Measurements from ENCODE around the gene SLC7A14. TPM values are rescaled to one million over a fixed set of nuclear protein-coding genes. Genes with fewer than 3 reads are reported as not detected.

The SLC7A14 gene
- total RNA-seq, 4 donors from 2014 or later = 0.44 TPM; not detected in 3

- no peak for DNase-seq (ENCODE audit: low spot score in 2 of 2)
- no peak overlapping the region for H3K4me3 ChIP-seq
- H3K9me3 ChIP-seq = no peaks in the 10 kb centered on the region
- TF ChIP-seq, protein P1, sequence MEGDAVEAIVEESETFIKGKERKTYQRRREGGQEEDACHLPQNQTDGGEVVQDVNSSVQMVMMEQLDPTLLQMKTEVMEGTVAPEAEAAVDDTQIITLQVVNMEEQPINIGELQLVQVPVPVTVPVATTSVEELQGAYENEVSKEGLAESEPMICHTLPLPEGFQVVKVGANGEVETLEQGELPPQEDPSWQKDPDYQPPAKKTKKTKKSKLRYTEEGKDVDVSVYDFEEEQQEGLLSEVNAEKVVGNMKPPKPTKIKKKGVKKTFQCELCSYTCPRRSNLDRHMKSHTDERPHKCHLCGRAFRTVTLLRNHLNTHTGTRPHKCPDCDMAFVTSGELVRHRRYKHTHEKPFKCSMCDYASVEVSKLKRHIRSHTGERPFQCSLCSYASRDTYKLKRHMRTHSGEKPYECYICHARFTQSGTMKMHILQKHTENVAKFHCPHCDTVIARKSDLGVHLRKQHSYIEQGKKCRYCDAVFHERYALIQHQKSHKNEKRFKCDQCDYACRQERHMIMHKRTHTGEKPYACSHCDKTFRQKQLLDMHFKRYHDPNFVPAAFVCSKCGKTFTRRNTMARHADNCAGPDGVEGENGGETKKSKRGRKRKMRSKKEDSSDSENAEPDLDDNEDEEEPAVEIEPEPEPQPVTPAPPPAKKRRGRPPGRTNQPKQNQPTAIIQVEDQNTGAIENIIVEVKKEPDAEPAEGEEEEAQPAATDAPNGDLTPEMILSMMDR (IDR thresholded peaks at IDR 0.05) = no peak
- TF ChIP-seq EP300 (IDR thresholded peaks at IDR 0.05) (no peak), POLR2A (IDR thresholded peaks at IDR 0.05) (no peak)
- H3K4me1 ChIP-seq = no peaks in the 10 kb centered on the region
- H3K27me3 ChIP-seq = no peaks in the 10 kb centered on the region
- 90 to 92% methylated on average over 7 of the region's 7 CpGs for WGBS, 2 donors
- no peaks in the 10 kb centered on the region for H3K36me3 ChIP-seq
- no peak overlapping the region for H3K27ac ChIP-seq
Measured at GRCh38 chr3:170631755-170632488, 46.0 kb upstream of the SLC7A14 start.

DNA sequence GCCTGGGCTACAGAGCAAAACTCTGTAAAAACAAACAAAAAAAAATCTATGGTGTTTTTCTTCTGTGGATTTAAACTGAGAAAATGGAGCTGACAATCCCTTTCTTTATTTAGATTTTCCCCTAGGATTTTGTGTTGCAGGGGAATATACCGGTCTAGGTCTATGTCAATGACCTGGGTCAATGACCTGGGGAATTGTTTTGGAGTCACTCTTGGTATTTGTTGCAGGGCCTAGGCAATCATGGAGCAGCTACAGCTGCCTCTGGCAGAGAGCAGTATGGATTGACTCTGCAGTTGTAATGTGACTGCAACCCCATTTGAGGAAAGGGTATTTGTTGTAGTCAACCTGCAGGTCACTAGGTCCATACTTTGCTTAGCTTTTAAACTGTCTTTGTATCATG, 37.6 kb upstream of the SLC7A14 start:
- Histone ChIP-seq H3K27ac (no peak overlapping the region), H3K36me3 (no peaks in the 10 kb centered on the region), H3K4me3 (no peak overlapping the region), H3K27me3 (no peaks in the 10 kb centered on the region), H3K9me3 (peaks cover 0 to 6% (median 0%) of the 10 kb centered on the region in 4 donors), H3K4me1 (peaks cover 0 to 14% (median 0%) of the 10 kb centered on the region in 4 donors)
- WGBS, 2 donors = 0 to 13% methylated on average over 1 of the region's 1 CpG
- no peak for TF ChIP-seq EP300 (IDR thresholded peaks at IDR 0.05)
- TF ChIP-seq, protein P1 (IDR thresholded peaks at IDR 0.05) = no peak
- TF ChIP-seq POLR2A (IDR thresholded peaks at IDR 0.05) = no peak
- DNase-seq (ENCODE audit: low spot score in 2 of 2) = no peak

DNA sequence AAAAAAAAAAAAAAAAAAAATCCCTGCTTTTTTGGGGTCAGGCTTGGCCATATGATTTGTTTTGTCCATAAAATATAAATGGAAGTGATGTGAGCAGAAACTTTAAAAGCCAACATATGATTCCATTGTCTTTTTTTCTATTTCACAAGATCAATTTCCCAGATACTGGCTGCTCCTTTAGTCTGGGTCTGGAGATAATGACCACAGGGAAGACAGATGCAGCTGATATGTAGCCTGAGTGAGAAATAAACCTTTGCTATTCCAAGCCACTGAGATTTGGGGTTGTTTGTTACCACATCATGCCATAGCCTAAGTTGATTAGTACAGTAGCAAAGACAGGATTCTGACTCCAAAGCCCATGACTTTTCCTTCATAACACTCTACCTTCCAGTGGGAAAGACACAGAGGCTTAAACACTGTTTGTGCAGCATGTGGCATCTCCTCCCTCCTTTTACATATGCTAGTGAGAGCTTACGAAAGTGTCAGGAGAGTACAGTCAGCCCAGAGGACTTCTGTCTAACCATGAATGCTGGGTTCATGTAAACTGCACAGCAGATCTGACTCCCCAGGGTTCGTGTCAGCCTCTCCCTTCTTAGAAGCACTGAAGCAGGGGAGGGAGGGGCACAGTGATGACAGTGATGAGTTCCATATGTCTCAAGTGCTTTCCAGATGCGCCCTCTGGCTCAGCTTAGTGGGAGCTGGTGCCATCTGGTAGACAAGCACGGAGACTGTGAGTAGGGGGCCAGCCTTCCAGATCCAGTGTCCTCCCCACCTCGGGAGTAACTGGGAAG, 36.7 kb upstream of the SLC7A14 start:
- Histone ChIP-seq H3K4me1 (peaks cover 0 to 14% (median 0%) of the 10 kb centered on the region in 4 donors), H3K9me3 (peaks cover 0 to 6% (median 0%) of the 10 kb centered on the region in 4 donors), H3K27ac (no peak overlapping the region), H3K4me3 (no peak overlapping the region), H3K27me3 (no peaks in the 10 kb centered on the region), H3K36me3 (no peaks in the 10 kb centered on the region)
- no peak for TF ChIP-seq POLR2A (IDR thresholded peaks at IDR 0.05)
- TF ChIP-seq, protein P1 (IDR thresholded peaks at IDR 0.05) = no peak
- no peak for TF ChIP-seq EP300 (IDR thresholded peaks at IDR 0.05)
- WGBS, 2 donors = 26 to 51% methylated on average over 5 of the region's 5 CpGs
- DNase-seq (ENCODE audit: low spot score in 2 of 2) = peak in 1 of 2 donors; percentile 18

GRCh38 chr3:170621256-170621655, 35.4 kb upstream of the SLC7A14 start:
- peaks cover 0 to 12% (median 0%) of the 10 kb centered on the region in 4 donors for H3K9me3 ChIP-seq
- H3K27ac ChIP-seq = no peak overlapping the region
- peaks cover 0 to 14% (median 0%) of the 10 kb centered on the region in 4 donors for H3K4me1 ChIP-seq
- H3K4me3 ChIP-seq = no peak overlapping the region
- WGBS, 2 donors = 68 to 88% methylated on average over 3 to 5 of the region's 5 CpGs
- no peak for DNase-seq (ENCODE audit: low spot score in 2 of 2)
- no peaks in the 10 kb centered on the region for H3K27me3 ChIP-seq
- no peaks in the 10 kb centered on the region for H3K36me3 ChIP-seq
- TF ChIP-seq, protein P1 (IDR thresholded peaks at IDR 0.05) = no peak
- TF ChIP-seq POLR2A (IDR thresholded peaks at IDR 0.05) = no peak
- TF ChIP-seq EP300 (IDR thresholded peaks at IDR 0.05) = no peak

Measured in tibial nerve (tissue), 4 donors.